HG03103 (cell line): Measurements from ENCODE around the gene UGDH.

Experiments
- ATAC-seq: cut with Tn5 transposase; IDR thresholded peaks from one replicate; pipeline ENCODE4 v1.9.1; 2021; ENCODE audit warnings: low read depth; ENCODE audit not compliant: unreplicated experiment

The UGDH gene

DNA sequence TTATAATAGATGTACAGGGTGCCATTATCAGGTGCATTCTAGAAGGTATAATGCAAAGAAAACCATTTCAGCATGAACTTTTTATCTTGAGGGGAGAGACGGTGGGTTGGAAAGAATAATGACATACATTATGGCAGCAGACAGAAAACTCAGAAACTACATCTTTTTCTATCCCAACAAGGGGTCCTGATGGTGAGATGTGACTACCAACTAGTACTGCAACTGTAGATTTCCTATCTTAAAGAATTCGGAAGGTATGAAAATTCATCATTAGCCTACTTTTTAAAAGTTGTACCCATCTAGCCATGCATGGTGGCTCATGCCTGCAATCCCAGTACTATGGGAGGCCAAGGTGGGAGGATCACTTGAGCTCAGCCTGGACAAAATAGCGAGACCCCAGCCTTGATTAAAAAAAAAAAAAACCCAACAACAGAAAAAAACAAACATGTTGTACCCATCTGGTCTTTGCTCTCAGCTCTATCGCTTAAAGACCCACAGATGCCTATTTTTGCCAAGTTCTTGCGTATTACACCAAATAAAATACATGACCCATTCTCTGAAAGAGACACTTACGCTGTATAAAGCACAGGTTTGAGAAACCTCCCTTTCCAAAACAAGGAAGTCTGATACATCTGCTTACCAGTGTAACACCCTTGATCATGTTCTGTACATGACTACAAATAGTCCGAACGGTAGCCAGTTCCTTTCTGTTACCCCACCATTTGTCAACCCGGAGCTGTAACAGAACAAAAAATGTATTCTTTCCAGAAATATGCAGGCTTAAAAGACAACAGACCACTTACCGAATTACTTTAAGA is 70.1 kb downstream of the UGDH start:
- ATAC-seq: no peak

DNA sequence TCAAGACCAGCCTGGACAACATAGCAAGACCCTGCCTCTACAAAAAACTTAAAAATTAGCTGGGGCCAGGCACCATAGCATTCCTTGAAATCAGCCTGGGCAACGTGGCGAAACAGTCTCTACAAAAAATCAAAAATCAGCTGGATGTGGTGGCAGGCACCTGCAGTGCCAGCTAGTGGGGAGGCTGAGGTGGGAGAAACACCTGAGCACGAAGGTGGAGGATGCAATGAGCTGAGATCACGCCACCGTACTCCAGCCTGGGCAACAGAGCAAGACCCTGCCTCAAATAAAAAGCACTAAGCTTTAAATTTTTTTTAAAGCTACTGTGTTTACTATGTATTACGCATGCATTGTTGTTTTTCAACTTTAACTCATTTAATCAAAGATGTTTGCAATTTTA is 71.8 kb downstream of the UGDH start:
- no peak for ATAC-seq

DNA sequence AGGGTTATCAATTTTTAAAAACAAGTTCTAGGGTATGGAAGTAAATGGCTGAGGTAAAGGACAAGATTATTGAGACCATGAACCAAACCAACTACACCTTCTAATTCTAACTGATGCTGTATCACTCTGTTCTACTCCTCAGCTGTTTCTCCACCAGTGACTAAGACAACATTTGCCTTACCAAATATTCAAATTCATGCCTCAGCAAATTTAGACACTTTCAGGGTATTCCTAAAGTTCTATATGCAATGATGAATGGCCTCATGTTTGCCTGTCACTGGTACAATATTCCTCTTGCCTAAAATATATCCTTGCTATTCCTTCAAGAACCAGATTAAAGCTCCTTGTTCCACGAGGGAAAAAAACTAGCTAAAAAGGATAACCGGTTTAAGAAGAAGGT is 73.5 kb downstream of the UGDH start:
- ATAC-seq: no peak

DNA sequence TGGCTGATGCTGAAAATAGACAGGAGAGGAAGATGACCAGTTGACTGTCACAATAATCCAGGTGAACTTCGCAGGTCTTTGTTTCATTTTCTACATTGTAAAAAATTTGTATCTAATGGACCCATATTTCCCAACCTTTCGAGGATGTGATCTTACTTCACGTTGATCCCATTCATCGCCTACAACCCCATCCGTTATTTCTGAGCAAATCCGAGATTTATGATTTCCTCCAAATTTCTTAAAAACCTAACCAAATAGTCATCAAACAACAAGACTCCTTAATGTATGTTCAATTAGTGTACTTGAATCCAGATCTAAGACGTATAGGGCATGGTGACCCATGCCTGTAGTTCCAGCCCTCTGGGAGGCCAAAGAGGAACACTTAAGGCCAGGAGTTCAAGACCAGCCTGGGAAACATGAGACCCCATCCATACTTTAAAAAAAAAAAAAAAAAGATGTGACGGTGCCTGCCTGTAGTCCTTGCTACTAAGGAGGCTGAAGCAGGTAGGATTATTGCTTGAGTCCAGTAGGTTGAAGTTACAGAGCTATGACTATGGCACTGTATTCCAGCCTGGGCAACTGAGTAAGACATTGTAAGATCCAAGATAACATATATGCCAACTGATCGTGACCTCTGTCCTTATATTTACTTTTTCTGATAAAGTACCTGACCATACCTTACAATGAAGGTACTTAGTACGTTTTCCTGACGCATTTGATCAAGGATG is 74.2 kb downstream of the UGDH start:
- no peak for ATAC-seq

DNA sequence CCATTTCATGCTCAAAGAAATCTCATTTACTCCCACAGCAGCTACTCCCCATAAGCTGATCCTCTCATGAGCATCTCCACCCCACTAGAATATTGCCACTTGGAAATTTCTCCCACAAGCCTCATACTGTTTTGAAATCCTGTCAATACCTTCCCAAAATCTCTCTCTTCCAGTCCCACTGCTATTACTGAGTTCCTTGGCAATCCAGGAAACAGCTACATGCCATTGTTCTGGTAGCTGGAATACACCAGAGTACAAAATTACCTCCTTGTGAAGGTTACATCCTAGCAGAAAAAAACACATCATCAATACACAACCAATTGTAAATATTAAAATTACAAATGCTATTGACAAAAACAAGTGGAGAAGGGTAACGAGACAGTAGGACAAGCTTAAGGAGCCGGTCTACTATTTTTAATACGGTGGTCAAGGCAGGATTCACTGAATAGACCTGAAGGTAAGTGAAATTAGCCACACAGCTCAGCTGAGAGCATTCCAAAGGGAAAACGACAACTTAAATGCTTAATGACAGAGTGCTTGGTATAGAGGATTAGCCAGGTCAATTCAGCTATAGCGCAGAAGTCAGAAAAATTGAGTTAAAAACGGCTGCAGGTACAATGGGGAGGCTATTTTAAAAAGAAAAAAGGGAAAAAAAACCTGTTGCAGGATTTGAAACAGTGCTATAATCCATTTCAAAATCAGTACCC is 74.9 kb downstream of the UGDH start:
- ATAC-seq: no peak

DNA sequence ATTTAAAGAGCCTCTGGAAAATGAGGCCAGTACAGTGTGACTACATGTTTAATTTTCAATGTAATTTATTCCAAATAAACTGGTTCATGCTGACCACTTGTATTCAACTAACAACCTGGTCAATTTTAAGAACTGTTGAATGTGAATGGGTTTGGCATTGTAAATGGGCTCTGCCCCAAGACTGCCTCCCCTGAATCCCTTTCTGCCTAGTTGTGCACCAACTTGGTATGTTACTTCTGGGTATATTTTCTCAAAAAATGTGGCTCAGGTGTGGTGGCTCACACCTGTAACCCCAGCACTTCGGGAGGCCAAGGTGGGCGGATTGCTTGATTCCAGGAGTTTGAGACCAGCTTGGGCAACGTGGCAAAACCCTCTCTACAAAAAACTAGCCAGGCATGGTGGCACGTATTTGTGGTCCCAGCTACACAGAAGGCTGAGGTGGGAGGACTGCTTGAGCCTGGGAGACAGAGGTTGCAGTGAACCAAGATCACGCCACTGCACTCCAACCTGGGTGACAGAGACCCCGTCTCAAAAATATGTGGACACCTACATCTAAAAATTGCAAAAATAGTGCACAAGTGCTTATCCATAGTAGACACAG is 75.7 kb downstream of the UGDH start:
- no peak for ATAC-seq

DNA sequence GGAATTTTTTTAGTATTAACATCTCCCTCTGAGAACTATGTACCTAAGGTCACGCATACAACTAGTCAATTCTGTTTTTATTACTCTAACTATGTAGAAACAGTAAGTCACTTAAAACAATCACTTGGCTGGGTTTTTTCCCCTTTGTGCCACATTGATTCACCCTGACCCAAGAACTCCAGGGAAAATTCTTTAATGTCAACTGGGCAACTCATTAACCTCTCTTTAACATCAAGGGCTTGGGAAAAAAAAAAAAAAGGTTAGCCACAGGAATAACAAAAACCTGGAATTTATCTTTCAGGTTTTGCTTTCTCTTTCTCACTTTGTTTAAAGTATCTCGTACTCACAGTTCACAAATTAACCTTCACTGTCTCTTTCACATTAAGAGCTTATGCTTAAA is 76.6 kb downstream of the UGDH start:
- ATAC-seq: no peak
